ENCODE data around the gene ISL2. TPM values are rescaled to one million over a fixed set of nuclear protein-coding genes. Genes with fewer than 3 reads are reported as not detected.

Gene ISL2
- total and polyA plus RNA-seq, 7 experiments from 2014 or later, result 0.21 to 0.51 (median 0.27) TPM; not detected in 4

DNA sequence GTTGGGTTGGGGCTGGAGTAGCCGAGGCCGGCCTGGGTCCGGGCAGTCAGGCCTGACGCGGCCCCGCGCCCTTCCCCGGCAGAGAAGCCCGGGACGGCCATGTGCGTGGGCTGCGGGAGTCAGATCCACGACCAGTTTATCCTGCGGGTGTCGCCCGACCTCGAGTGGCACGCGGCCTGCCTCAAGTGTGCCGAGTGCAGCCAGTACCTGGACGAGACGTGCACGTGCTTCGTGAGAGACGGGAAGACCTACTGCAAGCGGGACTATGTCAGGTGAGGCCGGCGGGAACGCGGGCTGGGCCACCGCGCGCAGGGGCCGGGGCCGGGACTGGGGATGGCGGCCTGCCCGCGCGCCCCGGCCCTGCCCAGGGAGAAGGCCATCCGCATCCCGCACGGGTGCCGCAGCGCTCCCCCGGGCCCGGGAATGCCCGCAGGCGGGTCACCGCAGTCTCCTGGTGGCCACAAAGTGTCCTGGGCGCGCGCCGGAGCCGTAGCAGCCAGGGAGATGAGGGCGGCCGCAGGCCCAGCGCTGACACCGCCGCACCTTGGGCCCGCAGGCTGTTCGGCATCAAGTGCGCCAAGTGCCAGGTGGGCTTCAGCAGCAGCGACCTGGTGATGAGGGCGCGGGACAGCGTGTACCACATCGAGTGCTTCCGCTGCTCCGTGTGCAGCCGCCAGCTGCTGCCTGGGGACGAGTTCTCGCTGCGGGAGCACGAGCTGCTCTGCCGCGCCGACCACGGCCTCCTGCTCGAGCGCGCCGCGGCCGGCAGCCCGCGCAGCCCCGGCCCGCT lies 1.3 kb downstream of the ISL2 start:
- H3K27ac Mint-ChIP-seq, result no peak overlapping the region
- no peak overlapping the region for H3K27ac ChIP-seq (ENCODE audit: low read depth, low read length)
- peaks cover 0 to 15% (median 0%) of the 10 kb centered on the region in 5 donors for H3K36me3 Mint-ChIP-seq
- peaks cover 0 to 4% (median 1%) of the 10 kb centered on the region in 11 donors for H3K9me3 Mint-ChIP-seq
- DNase-seq, result peak in 5 of 9 donors; percentile 21 to 37 (median 29)
- intact Hi-C loops (cut with micrococcal nuclease), result loop anchor here in 1 of 2 donors (2.0 to 5.0 kb wide), 2 partner anchors 51 to 101 kb away; no protein-coding TSS in a partner anchor
- POLR2A ChIA-PET, result no interaction called here
- no peaks in the 10 kb centered on the region for H3K36me3 ChIP-seq (ENCODE audit: control insufficient read depth in 2 of 3, insufficient read depth in 3 of 3, low read length in 3 of 3)
- peaks cover 73 to 84% (median 77%) of the 10 kb centered on the region in 5 donors for H3K27me3 Mint-ChIP-seq
- peak overlapping the region in 9 of 10 donors; percentile 61 to 93 (median 76) for H3K4me3 Mint-ChIP-seq
- H3K4me1 Mint-ChIP-seq, result peaks cover 43 to 69% (median 55%) of the 10 kb centered on the region in 7 donors
- no peak overlapping the region for H3K4me3 ChIP-seq (ENCODE audit: low read length)
- peaks cover 40 to 65% of the 10 kb centered on the region in 2 donors for H3K4me1 ChIP-seq (ENCODE audit: control insufficient read depth in 2 of 2, insufficient read depth in 2 of 2, low read length in 2 of 2)
- H3K27me3 ChIP-seq (ENCODE audit: control insufficient read depth in 2 of 2, insufficient read depth in 2 of 2, low read length in 2 of 2), result peaks cover 15 to 47% of the 10 kb centered on the region in 2 donors
- no peaks in the 10 kb centered on the region for H3K9me3 ChIP-seq (ENCODE audit: control insufficient read depth in 2 of 3, low read length in 3 of 3)
- CTCF ChIA-PET, result no interaction called here
- ATAC-seq, result no peak

DNA sequence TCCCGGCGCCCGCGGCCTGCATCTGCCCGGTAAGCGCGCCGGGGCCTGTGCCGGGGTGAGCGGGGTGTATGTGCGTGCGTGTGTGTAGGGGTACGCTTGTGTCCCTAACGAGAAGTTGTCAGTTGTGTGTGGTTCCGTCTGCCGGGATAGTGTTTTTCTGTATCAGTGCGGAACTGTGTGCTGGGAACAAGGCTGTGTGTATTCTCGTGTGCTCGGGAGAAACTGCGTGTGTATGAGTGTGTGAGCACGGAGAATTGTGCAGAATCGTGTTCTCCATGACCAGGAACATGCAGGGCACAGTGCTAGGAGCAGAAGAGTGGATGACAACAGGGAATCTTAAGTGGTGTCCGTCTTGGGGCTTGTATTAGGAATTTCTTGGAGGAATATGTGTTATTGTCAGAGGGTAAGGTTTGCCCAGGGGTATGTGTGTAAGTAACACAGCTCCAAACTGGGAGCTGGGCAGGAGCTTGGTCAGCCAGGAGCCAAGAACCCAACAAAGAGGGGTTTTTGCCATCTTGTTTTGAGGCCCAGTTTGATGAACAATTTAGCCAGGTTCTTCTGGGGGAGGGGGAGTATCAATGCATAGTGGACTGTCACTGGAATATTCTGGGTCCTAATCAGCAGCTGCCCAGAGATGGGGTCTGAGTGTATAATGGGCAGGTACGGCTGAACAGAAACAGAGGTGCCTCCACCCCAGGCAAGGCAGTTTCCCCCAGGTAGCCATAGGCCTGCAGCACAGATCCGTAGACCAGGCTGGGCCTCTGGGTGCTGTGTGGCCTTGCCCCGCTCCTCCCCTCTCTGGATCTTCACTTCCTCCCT lies 2.1 kb downstream of the ISL2 start:
- Histone ChIP-seq H3K27ac (ENCODE audit: low read depth, low read length) (no peak overlapping the region), H3K9me3 (ENCODE audit: control insufficient read depth in 2 of 3, low read length in 3 of 3) (no peaks in the 10 kb centered on the region), H3K27me3 (ENCODE audit: control insufficient read depth in 2 of 2, insufficient read depth in 2 of 2, low read length in 2 of 2) (peaks cover 19 to 55% of the 10 kb centered on the region in 2 donors), H3K36me3 (ENCODE audit: control insufficient read depth in 2 of 3, insufficient read depth in 3 of 3, low read length in 3 of 3) (no peaks in the 10 kb centered on the region), H3K4me1 (ENCODE audit: control insufficient read depth in 2 of 2, insufficient read depth in 2 of 2, low read length in 2 of 2) (peaks cover 40 to 65% of the 10 kb centered on the region in 2 donors), H3K4me3 (ENCODE audit: low read length) (no peak overlapping the region)
- H3K36me3 Mint-ChIP-seq, result peaks cover 0 to 15% (median 0%) of the 10 kb centered on the region in 5 donors
- peak overlapping the region; percentile 75 to 93 (median 88) for H3K4me3 Mint-ChIP-seq
- POLR2A ChIA-PET, result no interaction called here
- ATAC-seq, result no peak
- H3K27me3 Mint-ChIP-seq, result peaks cover 75 to 84% (median 81%) of the 10 kb centered on the region in 5 donors
- peaks cover 0 to 4% (median 1%) of the 10 kb centered on the region in 11 donors for H3K9me3 Mint-ChIP-seq
- DNase-seq, result no peak
- H3K4me1 Mint-ChIP-seq, result peaks cover 43 to 76% (median 62%) of the 10 kb centered on the region in 7 donors
- intact Hi-C loops (cut with micrococcal nuclease), result loop anchor here in 1 of 2 donors (5.0 kb wide), 1 partner anchor 101 kb away; no protein-coding TSS in a partner anchor
- peak overlapping the region in 3 of 9 donors; percentile 1 to 81 (median 32) for H3K27ac Mint-ChIP-seq
- CTCF ChIA-PET, result no interaction called here

DNA sequence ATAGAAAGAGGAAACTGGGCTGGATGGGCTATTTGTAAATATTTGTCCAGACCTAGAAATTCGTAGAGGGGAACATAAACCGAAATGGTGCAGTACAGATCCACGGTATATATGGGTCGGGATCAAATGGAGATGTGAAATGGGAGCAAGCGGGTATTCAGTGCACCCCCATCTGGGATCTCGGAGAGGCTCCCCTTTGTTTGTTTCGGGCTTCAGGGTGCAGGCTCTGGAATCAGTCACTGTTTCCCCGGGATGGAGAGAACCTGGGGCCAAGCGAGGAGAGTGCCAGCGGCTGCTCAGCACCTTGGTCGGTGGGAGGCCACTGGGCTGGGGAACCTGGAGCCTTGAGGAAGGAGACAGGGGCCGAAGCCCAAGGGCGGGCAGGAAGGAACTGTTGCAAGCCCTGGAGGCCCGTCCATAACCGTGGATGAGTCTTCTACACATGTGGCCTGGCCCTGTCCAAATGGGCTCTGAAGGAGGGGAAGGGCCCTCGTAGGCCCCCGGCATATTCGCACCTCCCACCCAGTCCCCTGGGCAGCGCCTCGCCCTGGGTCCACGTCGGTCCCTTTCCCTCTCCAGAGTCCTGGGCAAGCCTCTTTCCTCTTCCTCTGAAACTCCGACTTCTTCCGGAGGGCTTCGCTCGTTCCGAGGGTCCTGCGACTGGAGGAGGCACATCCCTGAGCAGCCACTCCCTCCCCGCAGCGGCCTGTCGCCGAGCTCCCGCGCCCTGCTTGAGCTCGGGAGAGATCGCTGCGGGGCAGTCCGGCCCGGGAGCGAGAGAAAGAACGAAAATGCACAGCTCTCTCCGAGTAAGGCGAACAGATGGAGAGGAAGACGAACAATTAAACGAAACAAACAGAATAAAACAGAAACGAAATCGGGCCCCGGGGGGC lies 3.0 kb downstream of the ISL2 start:
- DNase-seq, result peak in 4 of 9 donors; percentile 20 to 26 (median 21)
- Mint-ChIP-seq H3K27me3 (peaks cover 76 to 86% (median 82%) of the 10 kb centered on the region in 5 donors), H3K27ac (peak overlapping the region in 3 of 9 donors; percentile 1 to 81 (median 66)), H3K4me1 (peaks cover 43 to 76% (median 65%) of the 10 kb centered on the region in 7 donors), H3K4me3 (peak overlapping the region; percentile 85 to 93 (median 89)), H3K36me3 (peaks cover 0 to 16% (median 0%) of the 10 kb centered on the region in 5 donors), H3K9me3 (peaks cover 0 to 10% (median 1%) of the 10 kb centered on the region in 11 donors)
- intact Hi-C loops (cut with micrococcal nuclease), result loop anchor here (2.0 to 10.0 kb wide), 4 partner anchors 29 to 275 kb away; partner anchors contain the start of gene ETFA (in 1 of the 2)
- Histone ChIP-seq H3K4me1 (ENCODE audit: control insufficient read depth in 2 of 2, insufficient read depth in 2 of 2, low read length in 2 of 2) (peaks cover 40 to 65% of the 10 kb centered on the region in 2 donors), H3K4me3 (ENCODE audit: low read length) (peak overlapping the region; percentile 56), H3K27ac (ENCODE audit: low read depth, low read length) (no peak overlapping the region), H3K36me3 (ENCODE audit: control insufficient read depth in 2 of 3, insufficient read depth in 3 of 3, low read length in 3 of 3) (no peaks in the 10 kb centered on the region), H3K27me3 (ENCODE audit: control insufficient read depth in 2 of 2, insufficient read depth in 2 of 2, low read length in 2 of 2) (peaks cover 24 to 62% of the 10 kb centered on the region in 2 donors), H3K9me3 (ENCODE audit: control insufficient read depth in 2 of 3, low read length in 3 of 3) (no peaks in the 10 kb centered on the region)
- ChIA-PET CTCF (no interaction called here), POLR2A (no interaction called here)
- no peak for ATAC-seq

DNA sequence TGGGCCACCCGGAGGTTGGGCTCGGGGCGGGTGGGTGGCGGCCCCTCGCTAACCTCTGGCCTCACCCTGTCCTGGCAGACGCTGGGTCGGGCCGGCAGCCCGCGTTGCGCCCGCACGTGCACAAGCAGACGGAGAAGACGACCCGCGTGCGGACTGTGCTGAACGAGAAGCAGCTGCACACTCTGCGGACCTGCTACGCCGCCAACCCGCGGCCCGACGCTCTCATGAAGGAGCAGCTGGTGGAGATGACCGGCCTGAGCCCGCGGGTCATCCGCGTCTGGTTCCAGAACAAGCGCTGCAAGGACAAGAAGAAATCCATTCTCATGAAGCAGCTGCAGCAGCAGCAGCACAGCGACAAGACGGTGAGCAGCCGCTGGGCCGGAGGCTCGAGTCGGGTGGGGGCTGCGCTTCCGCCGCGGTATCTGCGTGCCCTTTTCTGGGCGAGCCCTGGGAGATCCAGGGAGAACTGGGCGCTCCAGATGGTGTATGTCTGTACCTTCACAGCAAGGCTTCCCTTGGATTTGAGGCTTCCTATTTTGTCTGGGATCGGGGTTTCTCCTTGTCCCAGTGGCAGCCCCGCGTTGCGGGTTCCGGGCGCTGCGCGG lies 3.7 kb downstream of the ISL2 start:
- intact Hi-C loops (cut with micrococcal nuclease), result loop anchor here (2.0 to 10.0 kb wide), 3 partner anchors 29 to 275 kb away; partner anchors contain the start of gene ETFA (in 1 of the 2)
- ChIA-PET POLR2A (no interaction called here), CTCF (no interaction called here)

DNA sequence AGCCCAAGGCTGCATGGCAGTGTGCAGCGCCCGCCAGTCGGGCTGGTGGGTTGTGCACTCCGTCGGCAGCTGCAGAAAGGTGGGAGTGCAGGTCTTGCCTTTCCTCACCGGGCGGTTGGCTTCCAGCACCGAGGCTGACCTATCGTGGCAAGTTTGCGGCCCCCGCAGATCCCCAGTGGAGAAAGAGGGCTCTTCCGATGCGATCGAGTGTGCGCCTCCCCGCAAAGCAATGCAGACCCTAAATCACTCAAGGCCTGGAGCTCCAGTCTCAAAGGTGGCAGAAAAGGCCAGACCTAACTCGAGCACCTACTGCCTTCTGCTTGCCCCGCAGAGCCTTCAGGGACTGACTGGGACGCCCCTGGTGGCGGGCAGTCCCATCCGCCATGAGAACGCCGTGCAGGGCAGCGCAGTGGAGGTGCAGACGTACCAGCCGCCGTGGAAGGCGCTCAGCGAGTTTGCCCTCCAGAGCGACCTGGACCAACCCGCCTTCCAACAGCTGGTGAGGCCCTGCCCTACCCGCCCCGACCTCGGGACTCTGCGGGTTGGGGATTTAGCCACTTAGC lies 4.3 kb downstream of the ISL2 start:
- Mint-ChIP-seq H3K9me3 (peaks cover 0 to 15% (median 1%) of the 10 kb centered on the region in 11 donors), H3K27ac (peak overlapping the region in 1 of 9 donors; percentile 62), H3K4me3 (peak overlapping the region; percentile 85 to 93 (median 89)), H3K4me1 (peaks cover 44 to 75% (median 63%) of the 10 kb centered on the region in 7 donors), H3K27me3 (peaks cover 76 to 86% (median 82%) of the 10 kb centered on the region in 5 donors), H3K36me3 (peaks cover 0 to 23% (median 0%) of the 10 kb centered on the region in 5 donors)
- Histone ChIP-seq H3K9me3 (ENCODE audit: control insufficient read depth in 2 of 3, low read length in 3 of 3) (no peaks in the 10 kb centered on the region), H3K36me3 (ENCODE audit: control insufficient read depth in 2 of 3, insufficient read depth in 3 of 3, low read length in 3 of 3) (no peaks in the 10 kb centered on the region), H3K4me3 (ENCODE audit: low read length) (peak overlapping the region; percentile 56), H3K27me3 (ENCODE audit: control insufficient read depth in 2 of 2, insufficient read depth in 2 of 2, low read length in 2 of 2) (peaks cover 37 to 72% of the 10 kb centered on the region in 2 donors), H3K4me1 (ENCODE audit: control insufficient read depth in 2 of 2, insufficient read depth in 2 of 2, low read length in 2 of 2) (peaks cover 38 to 59% of the 10 kb centered on the region in 2 donors), H3K27ac (ENCODE audit: low read depth, low read length) (no peak overlapping the region)
- intact Hi-C loops (cut with micrococcal nuclease), result loop anchor here (2.0 to 10.0 kb wide), 3 partner anchors 30 to 276 kb away; partner anchors contain the start of gene ETFA (in 1 of the 2)
- ChIA-PET CTCF (no interaction called here), POLR2A (no interaction called here)
- DNase-seq, result peak in 6 of 9 donors; percentile 30 to 48 (median 36)
- ATAC-seq, result peak; percentile 58

More for the DNA sequence above, 3.7 kb downstream of the ISL2 start:
- Mint-ChIP-seq H3K4me1 (peaks cover 43 to 75% (median 65%) of the 10 kb centered on the region in 7 donors), H3K4me3 (peak overlapping the region; percentile 85 to 93 (median 89)), H3K27ac (peak overlapping the region in 1 of 9 donors; percentile 66), H3K36me3 (peaks cover 0 to 19% (median 0%) of the 10 kb centered on the region in 5 donors), H3K9me3 (peaks cover 0 to 12% (median 1%) of the 10 kb centered on the region in 11 donors), H3K27me3 (peaks cover 76 to 86% (median 82%) of the 10 kb centered on the region in 5 donors)
- H3K9me3 ChIP-seq (ENCODE audit: control insufficient read depth in 2 of 3, low read length in 3 of 3), result no peaks in the 10 kb centered on the region
- no peak overlapping the region for H3K27ac ChIP-seq (ENCODE audit: low read depth, low read length)
- H3K4me1 ChIP-seq (ENCODE audit: control insufficient read depth in 2 of 2, insufficient read depth in 2 of 2, low read length in 2 of 2), result peaks cover 39 to 62% of the 10 kb centered on the region in 2 donors
- DNase-seq, result peak in 5 of 9 donors; percentile 21 to 40 (median 30)
- peaks cover 32 to 69% of the 10 kb centered on the region in 2 donors for H3K27me3 ChIP-seq (ENCODE audit: control insufficient read depth in 2 of 2, insufficient read depth in 2 of 2, low read length in 2 of 2)
- H3K4me3 ChIP-seq (ENCODE audit: low read length), result peak overlapping the region; percentile 56
- ATAC-seq, result no peak
- no peaks in the 10 kb centered on the region for H3K36me3 ChIP-seq (ENCODE audit: control insufficient read depth in 2 of 3, insufficient read depth in 3 of 3, low read length in 3 of 3)

Data from naive thymus-derived CD4-positive, alpha-beta T cell (primary cell).